SU-DHL-6 (cell line): ENCODE results near the gene MICAL2.

Experiments
- H2AFZ ChIP-seq: fragments of 200-600 bp; sonication (generic); 2 replicates; pipeline ENCODE4 v1.6.1; 2014; ENCODE audit warnings: low read depth, mild to moderate bottlenecking, moderate library complexity, mixed read lengths, antibody characterized with exemption, low read length; ENCODE audit not compliant: severe bottlenecking
- H3F3A ChIP-seq: fragments of 200-600 bp; shearing (Covaris generic); 2 replicates; pipeline ENCODE4 v1.6.0; 2016; ENCODE audit warnings: antibody characterized with exemption, mild to moderate bottlenecking; ENCODE audit not compliant: insufficient read depth
- H3K27ac ChIP-seq: fragments of 200-600 bp; sonication (generic); 2 replicates; pipeline ENCODE4 v1.5.1; 2016; ENCODE audit warnings: low read depth, mild to moderate bottlenecking, low read length, moderate library complexity, mixed read lengths
- H3K27me3 ChIP-seq: fragments of 200-600 bp; sonication (generic), shearing (Covaris generic); 2 replicates; pipeline ENCODE4 v1.6.0; 2014; ENCODE audit warnings: mild to moderate bottlenecking, low read length
- H3K36me3 ChIP-seq: fragments of 200-600 bp; sonication (generic); 2 replicates; pipeline ENCODE4 v1.6.1; 2014; ENCODE audit warnings: mild to moderate bottlenecking, low read length, mixed read lengths
- H3K4me2 ChIP-seq: fragments of 300-600, 200-600 bp; shearing (Covaris generic), sonication (generic); 2 replicates; pipeline ENCODE4 v1.6.0; 2014; ENCODE audit warnings: low read length, low read depth, mild to moderate bottlenecking; ENCODE audit not compliant: poor library complexity, severe bottlenecking
- H3K4me3 ChIP-seq: fragments of 200-600 bp; sonication (generic); 2 replicates; pipeline ENCODE4 v1.5.1; 2014; ENCODE audit warnings: antibody characterized with exemption, low read length, mild to moderate bottlenecking, mixed read lengths; ENCODE audit not compliant: insufficient read depth, poor library complexity, severe bottlenecking
- H3K79me2 ChIP-seq: fragments of 200-600 bp; sonication (generic); 2 replicates; pipeline ENCODE4 v1.6.1; 2014; ENCODE audit warnings: mild to moderate bottlenecking, low read length, moderate library complexity; ENCODE audit not compliant: insufficient read depth
- H3K9ac ChIP-seq: fragments of 200-600 bp; sonication (generic); 2 replicates; pipeline ENCODE4 v1.7.0; 2014; ENCODE audit warnings: mild to moderate bottlenecking, low read length
- H3K9me2 ChIP-seq: fragments of 200-600 bp; sonication (generic); replicated peaks from 2 replicates; pipeline ENCODE4 v1.6.1; 2014; ENCODE audit warnings: low read length; ENCODE audit not compliant: insufficient read depth
- H3K9me3 ChIP-seq: fragments of 200-600 bp; sonication (generic); 2 replicates; pipeline ENCODE4 v1.6.1; 2014; ENCODE audit warnings: low read length, mixed read lengths; ENCODE audit not compliant: insufficient read depth
- H4K20me1 ChIP-seq: fragments of 200-600 bp; sonication (generic); 2 replicates; pipeline ENCODE4 v1.6.1; 2014; ENCODE audit warnings: low read depth, mild to moderate bottlenecking, antibody characterized with exemption, low read length, moderate library complexity, mixed read lengths
- CTCF ChIP-seq: fragments of 200-600 bp; sonication (generic); IDR thresholded peaks from one replicate; pipeline ENCODE4 v1.5.1; 2017; ENCODE audit warnings: antibody characterized with exemption, mild to moderate bottlenecking, low read length, moderate library complexity; ENCODE audit not compliant: insufficient read depth, poor library complexity, severe bottlenecking
- EZH2phosphoT487 ChIP-seq: fragments of 200-600 bp; sonication (generic), shearing (Covaris generic); conservative IDR thresholded peaks from 2 replicates; pipeline ENCODE4 v1.6.1; 2018; ENCODE audit warnings: mild to moderate bottlenecking, antibody characterized with exemption, low read length, moderate library complexity, mixed read lengths

Gene MICAL2

GRCh38 chr11:12066799-12067508 lies 43.4 kb upstream of the MICAL2 start:
- TF ChIP-seq CTCF = no peak
- TF ChIP-seq EZH2phosphoT487 = no peak
- H3K9ac ChIP-seq = no peak overlapping the region
- no peak overlapping the region for H3K27ac ChIP-seq

GRCh38 chr11:12067796-12068357 lies 42.5 kb upstream of the MICAL2 start:
- no peak overlapping the region for H3K4me3 ChIP-seq
- no peaks in the 10 kb centered on the region for H3K9me3 ChIP-seq
- no peaks in the 10 kb centered on the region for H3K27me3 ChIP-seq
- no peak overlapping the region for H2AFZ ChIP-seq
- no peak overlapping the region for H3K9ac ChIP-seq
- H3K9me2 ChIP-seq = no peaks in the 10 kb centered on the region
- no peaks in the 10 kb centered on the region for H3K79me2 ChIP-seq
- no peak for TF ChIP-seq EZH2phosphoT487
- no peak for TF ChIP-seq CTCF
- no peak overlapping the region for H3K27ac ChIP-seq
- H4K20me1 ChIP-seq = no peaks in the 10 kb centered on the region
- H3K4me2 ChIP-seq = no peak overlapping the region
- no peaks in the 10 kb centered on the region for H3F3A ChIP-seq
- no peaks in the 10 kb centered on the region for H3K36me3 ChIP-seq

More at GRCh38 chr11:12066799-12067508, 43.4 kb upstream of the MICAL2 start:
- Histone ChIP-seq H3K9me3 (no peaks in the 10 kb centered on the region), H3K36me3 (no peaks in the 10 kb centered on the region), H3K4me3 (no peak overlapping the region), H3F3A (no peaks in the 10 kb centered on the region), H3K9me2 (no peaks in the 10 kb centered on the region), H4K20me1 (no peaks in the 10 kb centered on the region), H3K79me2 (no peaks in the 10 kb centered on the region), H2AFZ (no peak overlapping the region), H3K4me2 (no peak overlapping the region), H3K27me3 (no peaks in the 10 kb centered on the region)

- no peak overlapping the region for H3K9ac ChIP-seq
- no peaks in the 10 kb centered on the region for H4K20me1 ChIP-seq
- no peaks in the 10 kb centered on the region for H3F3A ChIP-seq
- no peaks in the 10 kb centered on the region for H3K9me3 ChIP-seq
- H3K9me2 ChIP-seq = no peaks in the 10 kb centered on the region
- no peak overlapping the region for H2AFZ ChIP-seq
- no peaks in the 10 kb centered on the region for H3K36me3 ChIP-seq
- no peak overlapping the region for H3K4me2 ChIP-seq
- H3K27ac ChIP-seq = no peak overlapping the region
- H3K79me2 ChIP-seq = no peaks in the 10 kb centered on the region
- TF ChIP-seq EZH2phosphoT487 (no peak), CTCF (no peak)
- no peak overlapping the region for H3K4me3 ChIP-seq
- no peaks in the 10 kb centered on the region for H3K27me3 ChIP-seq
Observed at GRCh38 chr11:12069066-12069676, 41.2 kb upstream of the MICAL2 start.
